Measurements from ENCODE around the gene SMARCA4.

Gene SMARCA4

DNA sequence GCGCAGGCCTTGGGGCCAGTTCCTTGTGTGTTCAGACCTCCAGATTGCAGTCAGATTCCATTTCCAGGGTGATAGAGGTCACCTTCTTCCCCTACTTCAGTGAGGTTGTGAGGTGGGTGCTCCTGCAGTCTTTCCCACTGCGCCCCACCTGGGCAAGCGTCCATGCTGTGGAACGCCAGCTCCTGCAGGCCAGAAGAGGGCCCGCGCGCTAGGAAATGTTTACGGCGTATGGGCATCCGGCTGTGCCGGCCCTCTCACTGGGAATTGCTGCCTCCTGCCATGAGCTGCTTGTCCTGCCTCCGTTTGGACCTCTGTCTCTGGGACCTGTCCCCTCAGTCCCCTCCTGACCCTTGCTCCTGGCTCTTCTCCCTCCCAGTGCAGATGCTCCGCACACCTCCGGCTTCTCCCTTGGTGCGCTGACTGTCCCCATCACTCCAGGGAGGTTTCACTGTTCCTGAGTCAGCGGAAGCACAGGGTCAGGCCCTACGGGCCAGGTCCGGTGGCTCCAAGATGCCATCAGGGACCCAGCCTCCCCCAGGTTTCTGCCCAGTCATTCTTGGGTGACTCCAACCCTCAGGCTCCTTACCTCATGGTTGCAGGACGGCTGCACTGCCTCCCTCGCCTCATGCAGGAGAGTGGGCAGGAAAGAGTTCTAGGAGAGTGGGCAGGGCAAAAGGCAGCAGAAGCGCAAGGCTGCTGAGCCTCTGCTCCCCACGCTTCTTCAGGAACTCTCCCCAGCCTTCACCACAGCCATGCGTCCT is 56.6 kb downstream of the SMARCA4 start:
- no peak for DNase-seq

DNA sequence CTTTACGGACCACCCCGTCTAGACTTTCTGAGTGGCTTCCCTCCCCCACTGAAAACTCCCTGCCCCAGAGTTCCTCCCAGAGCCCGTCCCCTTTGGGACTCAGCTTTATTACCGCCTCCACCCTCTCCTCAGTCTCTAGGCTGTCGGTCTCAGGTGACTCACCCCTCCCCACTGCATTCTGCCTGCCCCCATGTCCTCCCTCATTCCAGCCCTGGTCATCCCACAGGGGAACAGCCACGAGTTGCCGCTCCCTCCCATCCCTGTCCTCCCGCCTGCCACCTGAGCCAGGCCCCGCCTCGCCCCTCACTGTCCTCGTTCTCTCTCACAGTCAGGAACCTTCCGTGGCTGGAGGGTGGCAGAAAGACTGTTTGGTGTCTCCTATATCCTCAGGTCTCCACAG is 57.3 kb downstream of the SMARCA4 start:
- DNase-seq, result no peak

DNA sequence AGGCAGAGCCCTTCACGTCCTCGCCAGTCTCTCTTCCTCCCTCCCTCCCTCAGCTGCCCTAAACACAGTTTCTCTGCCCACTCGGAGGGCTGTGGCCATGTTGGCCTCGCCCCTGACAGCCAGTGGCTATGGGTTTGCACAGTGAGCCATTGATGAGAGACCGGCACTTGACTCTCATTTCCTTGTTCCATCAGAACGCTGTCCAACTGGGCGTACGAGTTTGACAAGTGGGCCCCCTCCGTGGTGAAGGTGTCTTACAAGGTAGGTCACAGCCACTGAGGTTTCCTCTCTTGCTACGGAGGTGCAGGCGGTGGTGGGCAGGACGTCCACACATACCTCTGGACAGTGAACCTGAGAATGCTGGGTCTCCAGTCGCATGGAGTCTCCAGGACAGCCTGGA is 57.9 kb downstream of the SMARCA4 start:
- no peak for DNase-seq

GRCh38 chr19:11019262-11019661 is 58.4 kb downstream of the SMARCA4 start:
- no peak for DNase-seq

DNA sequence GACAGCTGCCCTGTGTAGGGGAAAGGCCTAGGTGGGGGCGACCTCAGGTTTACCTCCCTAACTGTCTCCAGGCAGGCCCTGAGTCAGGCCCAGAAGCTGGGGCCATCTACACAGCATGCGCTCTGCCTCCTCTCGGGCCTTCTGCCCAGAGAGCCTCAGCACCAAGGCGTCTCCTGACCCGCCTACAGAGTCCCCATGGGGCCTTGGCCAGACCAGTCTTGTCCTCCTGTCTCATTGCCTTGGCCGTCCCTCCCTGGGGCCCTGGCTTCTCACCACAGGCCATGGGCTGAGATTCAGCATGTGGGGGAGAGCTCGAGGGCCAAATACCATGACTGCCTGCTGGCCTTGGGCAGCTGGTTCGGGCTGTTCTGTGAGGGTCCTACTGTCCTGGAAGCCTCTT is 59.0 kb downstream of the SMARCA4 start:
- DNase-seq, result no peak

DNA sequence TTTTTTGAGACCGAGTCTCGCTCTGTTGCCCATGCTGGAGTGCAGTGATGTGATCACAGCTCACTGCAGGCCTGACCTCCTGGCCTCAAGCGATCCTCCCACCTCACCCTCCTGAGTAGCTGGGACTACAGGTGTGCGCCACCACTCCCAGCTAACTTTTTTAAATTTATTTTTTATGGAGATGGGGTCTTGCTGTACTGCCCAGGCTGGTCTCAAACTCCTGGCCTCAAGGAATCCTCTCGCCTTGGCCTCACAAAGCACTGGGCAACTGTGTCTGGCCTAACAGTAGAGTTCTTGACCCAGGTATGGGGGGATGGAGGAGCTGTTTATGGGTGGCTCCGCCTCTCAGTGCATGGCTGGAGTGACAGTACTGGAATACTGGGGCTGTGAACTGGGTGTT is 59.6 kb downstream of the SMARCA4 start:
- no peak for DNase-seq

DNA sequence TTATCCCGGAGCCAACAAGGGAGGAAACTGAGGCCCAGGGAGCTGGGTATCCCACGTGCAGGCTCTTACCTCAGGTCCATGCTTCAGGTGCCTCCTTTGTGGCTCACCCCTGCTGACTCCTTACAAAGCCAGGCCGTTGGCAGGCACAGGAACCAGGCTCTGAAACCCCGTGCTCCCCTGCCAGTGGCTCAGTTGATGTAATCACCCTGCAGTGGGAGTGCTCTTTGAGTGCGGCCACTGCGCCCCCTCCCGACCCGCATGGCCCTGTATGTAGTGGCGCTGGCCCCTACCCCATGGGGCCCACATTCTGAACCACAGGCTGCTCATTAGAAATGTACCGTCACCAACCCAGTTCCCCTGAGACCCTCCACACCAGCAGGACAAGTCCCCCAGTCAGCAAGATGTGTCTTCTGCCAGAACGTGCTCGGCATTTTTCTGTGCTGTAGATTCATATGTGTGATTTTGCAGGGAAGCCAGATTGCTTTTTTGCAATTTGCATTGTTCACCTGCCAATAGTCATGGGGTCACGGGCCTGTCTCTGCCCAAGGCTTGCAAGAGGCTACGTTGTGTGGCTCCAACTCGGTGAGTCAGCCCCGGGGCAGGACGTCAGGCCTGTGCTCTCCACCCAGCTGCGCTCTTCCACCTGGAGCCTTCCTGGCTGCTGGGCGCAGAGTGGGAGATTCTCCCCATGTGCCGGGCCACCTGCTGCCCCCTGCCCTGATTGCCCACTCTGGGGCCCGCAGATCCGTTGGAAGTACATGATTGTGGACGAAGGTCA is 60.3 kb downstream of the SMARCA4 start:
- DNase-seq, result no peak

DNA sequence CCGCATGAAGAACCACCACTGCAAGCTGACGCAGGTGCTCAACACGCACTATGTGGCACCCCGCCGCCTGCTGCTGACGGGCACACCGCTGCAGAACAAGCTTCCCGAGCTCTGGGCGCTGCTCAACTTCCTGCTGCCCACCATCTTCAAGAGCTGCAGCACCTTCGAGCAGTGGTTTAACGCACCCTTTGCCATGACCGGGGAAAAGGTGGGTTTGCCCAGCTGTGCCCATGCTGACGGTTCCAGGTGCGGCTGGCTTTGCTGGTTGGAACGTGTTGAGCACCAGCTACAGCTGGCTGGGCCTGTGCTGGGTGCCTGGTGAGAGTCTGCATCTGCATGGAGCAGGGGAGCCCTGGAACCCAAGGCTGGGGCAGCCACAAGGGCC is 60.9 kb downstream of the SMARCA4 start:
- DNase-seq, result no peak

- DNase-seq, result no peak
Observed at GRCh38 chr19:11023016-11023415, 62.2 kb downstream of the SMARCA4 start.

- DNase-seq, result no peak
Observed at GRCh38 chr19:11023710-11024109, 62.9 kb downstream of the SMARCA4 start.

DNA sequence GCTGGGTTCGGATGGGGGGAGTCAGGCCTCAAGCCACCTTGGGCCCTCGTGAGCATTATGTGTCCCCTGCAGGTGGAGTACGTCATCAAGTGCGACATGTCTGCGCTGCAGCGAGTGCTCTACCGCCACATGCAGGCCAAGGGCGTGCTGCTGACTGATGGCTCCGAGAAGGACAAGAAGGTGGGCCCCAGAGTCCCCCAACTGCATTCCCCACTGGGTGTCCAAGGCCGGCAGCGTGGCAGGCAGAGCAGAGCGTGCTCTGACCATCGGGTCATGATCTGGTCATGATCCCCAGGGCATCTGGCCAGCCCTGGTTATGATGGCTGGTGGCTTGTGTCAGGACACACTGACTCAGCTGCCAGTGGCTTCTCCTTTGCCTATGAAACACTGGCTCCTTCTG is 63.4 kb downstream of the SMARCA4 start:
- DNase-seq, result no peak

DNA sequence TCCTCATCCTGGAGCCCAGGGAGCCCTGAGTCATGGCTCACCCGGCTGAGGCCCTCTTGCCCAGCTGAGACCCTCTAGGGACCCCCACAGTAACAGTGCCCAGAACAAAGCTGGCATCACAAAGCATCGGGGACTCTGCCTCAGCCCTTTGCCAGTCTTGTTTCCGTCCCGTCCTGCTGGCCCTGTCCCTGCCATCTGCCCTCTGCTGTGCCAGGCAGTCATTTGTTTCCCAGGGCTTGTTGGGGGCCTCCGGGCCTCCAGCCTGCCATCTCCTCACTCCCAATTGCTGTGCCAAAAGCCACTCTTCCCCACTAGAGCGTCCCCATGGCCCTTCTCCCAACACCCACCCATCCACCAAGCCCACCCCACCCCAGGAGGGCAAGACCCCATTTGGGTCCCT is 64.2 kb downstream of the SMARCA4 start:
- no peak for DNase-seq

DNA sequence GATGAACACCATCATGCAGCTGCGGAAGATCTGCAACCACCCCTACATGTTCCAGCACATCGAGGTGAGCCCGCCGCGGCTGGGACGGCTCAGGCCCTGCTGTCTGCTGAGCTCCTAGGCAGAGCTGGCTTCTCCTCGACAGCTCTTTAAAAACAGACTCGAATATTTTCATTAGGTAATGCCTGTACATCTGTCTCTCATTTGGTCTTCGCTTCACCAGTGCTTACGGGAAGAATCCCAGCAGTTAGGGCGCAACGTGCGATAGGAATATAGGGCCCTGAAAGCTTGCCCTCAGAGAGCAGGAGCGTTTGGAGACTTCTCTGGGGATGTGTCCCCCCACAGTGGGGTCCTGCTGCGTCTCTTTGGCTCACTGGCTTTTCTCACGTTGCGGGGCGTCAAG is 64.6 kb downstream of the SMARCA4 start:
- DNase-seq, result no peak

GRCh38 chr19:11025997-11026396 is 65.2 kb downstream of the SMARCA4 start:
- DNase-seq, result no peak

GRCh38 chr19:11027381-11027780 is 66.6 kb downstream of the SMARCA4 start:
- no peak for DNase-seq

DNA sequence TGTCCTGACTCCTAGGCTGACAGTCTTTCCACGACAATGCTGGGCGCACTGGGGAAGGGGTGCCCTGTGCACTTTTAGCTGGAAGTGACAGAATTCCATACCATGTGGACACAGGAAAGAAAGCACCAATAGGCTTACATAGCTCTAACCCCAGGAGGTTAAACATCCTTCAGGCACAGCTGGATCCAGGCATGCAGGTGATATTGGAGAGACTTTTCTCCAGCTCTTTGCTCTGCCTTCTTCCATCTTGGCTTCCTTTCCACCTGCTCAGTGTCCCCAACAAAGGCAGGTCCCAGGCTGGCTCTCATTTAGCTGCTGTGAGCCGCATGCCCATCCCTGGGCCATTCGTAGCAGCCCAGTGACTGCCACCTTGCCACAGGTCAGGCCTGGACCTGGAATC is 67.3 kb downstream of the SMARCA4 start:
- no peak for DNase-seq

GRCh38 chr19:11031421-11032070 is 70.7 kb downstream of the SMARCA4 start:
- DNase-seq, result peak; percentile 0

DNA sequence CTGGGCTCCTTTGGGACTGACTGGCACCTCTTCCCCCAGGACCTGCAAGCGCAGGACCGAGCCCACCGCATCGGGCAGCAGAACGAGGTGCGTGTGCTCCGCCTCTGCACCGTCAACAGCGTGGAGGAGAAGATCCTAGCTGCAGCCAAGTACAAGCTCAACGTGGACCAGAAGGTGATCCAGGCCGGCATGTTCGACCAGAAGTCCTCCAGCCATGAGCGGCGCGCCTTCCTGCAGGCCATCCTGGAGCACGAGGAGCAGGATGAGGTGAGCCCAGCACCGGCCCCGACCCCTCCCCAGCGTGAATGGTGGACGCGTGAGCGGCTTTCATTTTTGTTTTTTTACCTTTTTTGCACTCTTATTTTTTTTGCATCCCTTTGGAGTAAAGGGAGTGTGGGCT is 72.4 kb downstream of the SMARCA4 start:
- DNase-seq, result no peak

DNA sequence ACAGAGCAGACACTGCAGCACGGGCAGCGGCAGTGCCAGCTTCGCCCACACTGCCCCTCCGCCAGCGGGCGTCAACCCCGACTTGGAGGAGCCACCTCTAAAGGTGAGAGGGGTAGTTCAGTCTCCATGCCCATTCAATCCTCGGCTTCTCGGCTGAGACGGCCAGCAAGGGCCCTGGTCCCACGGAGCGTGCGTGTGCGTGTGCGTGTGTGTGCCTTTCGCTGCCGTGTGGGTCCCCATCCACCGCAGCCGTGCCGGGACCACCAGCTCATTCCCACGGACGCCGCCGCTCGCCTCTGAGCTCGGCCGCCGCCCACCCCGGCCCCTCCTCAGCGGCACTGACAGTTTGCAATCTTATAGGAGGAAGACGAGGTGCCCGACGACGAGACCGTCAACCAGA is 72.9 kb downstream of the SMARCA4 start:
- no peak for DNase-seq

DNA sequence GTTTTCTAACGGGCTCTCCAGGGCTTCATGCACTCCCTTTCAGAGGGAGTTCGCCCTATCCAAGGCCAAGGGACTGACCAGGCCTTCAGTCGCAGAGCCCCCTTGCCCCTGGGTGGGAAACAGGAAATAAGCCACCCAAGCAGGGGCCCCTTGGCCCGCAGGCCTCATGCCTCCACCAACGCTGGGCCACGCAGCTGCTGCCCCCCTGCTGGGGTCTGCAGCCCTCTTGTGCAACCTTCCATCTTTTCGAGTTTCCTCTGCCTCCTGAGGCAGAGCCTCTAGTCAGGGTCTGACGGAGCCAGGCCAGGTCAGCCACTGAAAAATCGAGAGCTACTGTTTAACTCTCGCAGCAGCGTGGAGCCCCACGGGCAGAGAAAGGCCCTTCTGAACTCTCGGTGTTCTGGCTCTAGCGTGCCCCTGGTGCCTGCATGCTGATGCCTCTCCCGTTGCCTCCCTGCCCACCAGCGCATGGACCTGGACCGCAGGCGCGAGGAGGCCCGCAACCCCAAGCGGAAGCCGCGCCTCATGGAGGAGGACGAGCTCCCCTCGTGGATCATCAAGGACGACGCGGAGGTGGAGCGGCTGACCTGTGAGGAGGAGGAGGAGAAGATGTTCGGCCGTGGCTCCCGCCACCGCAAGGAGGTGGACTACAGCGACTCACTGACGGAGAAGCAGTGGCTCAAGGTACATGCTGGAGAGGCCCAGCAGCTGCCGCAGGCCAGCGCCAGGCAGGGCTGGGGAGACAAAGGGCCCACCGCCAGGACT is 73.8 kb downstream of the SMARCA4 start:
- DNase-seq, result no peak

DNA sequence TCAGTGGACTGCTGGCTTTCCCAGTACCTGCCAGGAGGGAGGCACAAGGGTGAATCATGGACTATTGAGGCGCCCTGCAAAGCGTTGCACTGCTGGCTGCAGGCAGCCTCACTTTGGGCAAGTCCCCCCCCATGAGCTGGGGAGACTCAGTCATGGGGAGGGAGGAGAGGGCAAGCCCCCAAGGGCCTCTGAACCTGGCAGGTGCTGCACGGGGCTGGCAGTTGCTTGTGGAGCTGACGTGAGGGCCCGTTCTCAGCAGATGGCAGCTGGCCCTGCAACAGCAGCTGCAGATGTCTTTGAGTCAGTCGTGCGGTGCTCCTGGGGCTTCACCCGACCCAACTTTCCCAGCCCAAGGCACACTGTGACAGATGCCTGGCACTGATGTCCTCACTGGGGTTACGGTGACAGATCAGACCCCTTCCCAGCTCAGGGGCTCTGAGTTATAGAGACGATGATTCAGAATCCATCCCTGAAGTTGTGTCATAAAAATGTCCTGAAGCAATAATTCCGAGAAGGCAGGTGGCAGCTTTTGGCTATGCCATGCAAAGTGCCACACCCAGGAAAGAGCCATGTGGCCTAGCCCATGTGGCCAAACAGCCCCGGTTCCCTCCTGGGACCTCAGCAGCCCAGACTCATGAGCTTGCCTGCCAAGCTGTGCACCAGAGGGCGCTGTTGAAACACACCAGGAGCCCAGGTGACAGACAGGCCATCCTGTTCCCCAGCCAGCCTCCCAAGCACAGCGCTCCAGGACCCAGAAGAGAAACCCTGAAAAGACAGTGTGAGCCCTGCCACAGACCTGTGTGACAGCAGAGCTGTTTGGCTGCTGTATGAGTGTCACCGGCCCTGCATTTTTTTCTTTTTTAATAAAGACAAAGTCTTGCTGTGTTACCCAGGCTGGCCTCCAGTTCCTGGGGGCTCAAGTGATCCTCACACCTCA is 74.9 kb downstream of the SMARCA4 start:
- peak; percentile 20 for DNase-seq

DNA sequence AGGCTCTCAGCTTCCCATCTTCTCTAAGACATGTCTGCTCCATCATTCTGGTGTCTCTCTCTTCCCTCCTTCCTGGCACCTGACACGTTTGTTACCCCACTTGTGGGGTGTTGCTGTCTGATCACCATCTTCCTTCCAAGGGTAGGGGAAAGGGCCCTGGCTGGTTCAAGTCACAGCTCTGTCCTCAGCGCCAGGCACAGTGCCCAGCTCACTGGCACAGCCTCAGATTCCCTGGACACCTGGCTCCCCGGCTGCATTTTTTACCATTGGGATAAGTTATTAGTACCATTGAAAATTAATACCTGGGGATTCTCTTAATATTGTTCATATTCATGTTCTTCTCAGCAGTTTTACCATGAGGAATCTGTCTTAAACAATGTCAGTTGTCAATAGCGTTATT is 77.7 kb downstream of the SMARCA4 start:
- no peak for DNase-seq
